GM12891 (cell line): ENCODE measurements around the gene CFAP53.

Experiments
- DNase-seq: peaks from one replicate; pipeline ENCODE4 v3.0.0; 2011; ENCODE audit warnings: low spot score; ENCODE audit not compliant: insufficient read length
- FAIRE-seq: peaks from 2 replicates; lab custom pipeline; 2011; peaks lifted over from hg19 to GRCh38; lab: Jason Lieb, UNC
- PAX5 ChIP-seq: IDR thresholded peaks from 2 replicates; pipeline ENCODE4 v1.6.1; 2011; ENCODE audit warnings: low read length, moderate library complexity, mild to moderate bottlenecking; ENCODE audit not compliant: insufficient read depth, severe bottlenecking
- POLR2A ChIP-seq: IDR thresholded peaks from 2 replicates; pipeline ENCODE4 v1.6.1; 2011; ENCODE audit warnings: low read depth, low read length, control low read depth
- POLR2AphosphoS5 ChIP-seq: IDR thresholded peaks from 2 replicates; pipeline ENCODE4 v1.6.1; 2011; ENCODE audit warnings: low read depth, low read length, control low read depth
- POU2F2 ChIP-seq: IDR thresholded peaks from 2 replicates; pipeline ENCODE4 v1.6.1; 2011; ENCODE audit warnings: low read depth, mild to moderate bottlenecking, control low read depth, low read length, moderate library complexity
- SPI1 ChIP-seq: IDR thresholded peaks from 2 replicates; pipeline ENCODE4 v1.6.1; 2011; ENCODE audit warnings: low read depth, low read length, control low read depth
- TAF1 ChIP-seq: IDR thresholded peaks from 2 replicates; pipeline ENCODE4 v1.6.1; 2011; ENCODE audit warnings: low read depth, low read length, control low read depth

CFAP53 gene

GRCh38 chr18:50187659-50188058, 78.6 kb downstream of the CFAP53 start:
- no peak for DNase-seq
- no peak for FAIRE-seq
- no peak for TF ChIP-seq SPI1
- no peak for TF ChIP-seq TAF1
- TF ChIP-seq PAX5, result no peak
- TF ChIP-seq POLR2AphosphoS5, result no peak
- TF ChIP-seq POLR2A, result no peak
- no peak for TF ChIP-seq POU2F2

- FAIRE-seq (no peak), DNase-seq (no peak)
- no peak for TF ChIP-seq TAF1
- TF ChIP-seq POU2F2, result no peak
- peak; percentile 61 for TF ChIP-seq SPI1
Observed at GRCh38 chr18:50186385-50186784, 79.9 kb downstream of the CFAP53 start.

GRCh38 chr18:50183556-50183955, 82.7 kb downstream of the CFAP53 start:
- TF ChIP-seq POLR2AphosphoS5 (no peak), POU2F2 (no peak), SPI1 (no peak), PAX5 (no peak), POLR2A (no peak), TAF1 (no peak)
- no peak for DNase-seq
- no peak for FAIRE-seq

- DNase-seq (no peak), FAIRE-seq (no peak)
- TF ChIP-seq TAF1 (no peak), POLR2AphosphoS5 (no peak), PAX5 (no peak), POLR2A (no peak), POU2F2 (no peak), SPI1 (no peak)
Observed at GRCh38 chr18:50182511-50182910, 83.8 kb downstream of the CFAP53 start.

- no peak for TF ChIP-seq POLR2A
- no peak for TF ChIP-seq SPI1
- TF ChIP-seq POLR2AphosphoS5, result no peak
- no peak for TF ChIP-seq TAF1
- no peak for TF ChIP-seq POU2F2
- FAIRE-seq (no peak), DNase-seq (no peak)
Observed at GRCh38 chr18:50181590-50181989, 84.7 kb downstream of the CFAP53 start.

- FAIRE-seq (no peak), DNase-seq (no peak)
- TF ChIP-seq SPI1 (no peak), PAX5 (no peak), POLR2AphosphoS5 (no peak)
Observed at GRCh38 chr18:50179465-50179864, 86.8 kb downstream of the CFAP53 start.

GRCh38 chr18:50177294-50177992, 88.9 kb downstream of the CFAP53 start:
- FAIRE-seq, result no peak
- no peak for TF ChIP-seq TAF1
- no peak for TF ChIP-seq PAX5
- TF ChIP-seq POU2F2, result no peak
- TF ChIP-seq POLR2A, result no peak
- TF ChIP-seq SPI1, result no peak
- TF ChIP-seq POLR2AphosphoS5, result no peak
- DNase-seq, result no peak
